GM11168 (cell line): Measurements from ENCODE around the gene DDX51.

Source experiments
- in situ Hi-C: fragments of 300-500 bp; cut with MboI; formaldehyde crosslinking; loops from one replicate; pipeline ENCODE4 v1.12.0; 2022; ENCODE audit warnings: low sequenced_read_pairs; ENCODE audit not compliant: unreplicated experiment

The DDX51 gene

GRCh38 chr12:132180648-132181546 lies 36.8 kb upstream of the DDX51 start:
- in situ Hi-C loops, result no loop called here

- in situ Hi-C loops, result no loop called here
Observed at GRCh38 chr12:132179431-132180362, 35.6 kb upstream of the DDX51 start.

DNA sequence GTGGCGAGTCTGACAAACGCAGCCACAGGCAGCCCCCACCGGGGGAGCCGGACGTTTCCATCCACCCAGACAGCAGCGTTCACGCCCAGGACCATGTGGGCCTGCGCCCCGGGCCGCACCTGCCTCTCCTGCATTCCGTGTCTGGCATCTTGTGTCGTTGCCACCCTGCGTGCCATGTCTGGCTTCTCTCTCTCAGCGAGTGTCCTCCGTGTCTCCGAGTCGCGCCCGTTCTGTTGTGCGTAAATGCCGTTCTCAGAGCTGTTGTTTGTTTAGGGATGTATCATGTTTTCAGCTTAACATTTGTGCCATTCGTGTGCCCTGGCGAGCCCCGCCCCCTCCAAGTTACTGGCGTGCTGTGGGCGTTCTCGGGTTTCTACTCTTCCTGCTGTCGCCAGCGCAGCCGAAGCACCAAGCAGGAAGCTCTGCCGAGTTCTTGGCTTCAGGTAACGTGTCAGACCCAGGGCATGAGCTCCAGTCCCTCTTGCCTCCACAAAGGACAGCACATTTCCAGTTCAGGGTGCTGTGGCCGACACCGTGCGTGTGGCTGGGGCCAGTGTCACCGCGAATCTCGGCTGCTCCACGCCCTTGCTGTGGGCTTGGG lies 34.8 kb upstream of the DDX51 start:
- in situ Hi-C loops, result no loop called here

GRCh38 chr12:132178316-132178715 lies 34.2 kb upstream of the DDX51 start:
- in situ Hi-C loops, result no loop called here

GRCh38 chr12:132176920-132177551 lies 32.9 kb upstream of the DDX51 start:
- in situ Hi-C loops, result no loop called here

DNA sequence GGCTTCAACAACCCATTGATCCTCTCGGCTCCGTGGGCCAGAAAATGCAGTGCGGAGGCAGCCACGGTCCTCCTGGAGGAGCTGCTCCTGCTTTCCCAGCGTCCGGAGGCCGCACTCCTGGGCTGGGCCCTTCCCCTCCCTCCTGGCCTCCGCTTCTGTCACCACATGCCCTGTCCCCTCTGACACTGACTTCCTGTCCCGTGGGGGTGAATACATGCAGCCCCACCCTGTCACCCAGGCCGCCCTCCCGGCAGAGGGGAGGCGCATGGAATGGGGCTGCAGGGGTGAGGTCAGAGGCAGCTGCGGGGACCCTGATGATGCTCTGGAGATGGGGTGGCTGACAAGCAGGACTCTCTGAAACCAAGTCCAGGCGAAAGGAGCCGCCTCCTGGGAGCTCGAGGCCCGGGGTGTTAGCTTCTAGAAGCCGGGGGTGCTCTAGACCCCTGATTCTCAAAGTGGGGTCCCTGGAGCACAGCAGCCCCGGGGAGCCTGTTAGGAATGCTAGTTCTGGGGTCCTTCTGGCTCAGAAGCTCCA lies 32.3 kb upstream of the DDX51 start:
- in situ Hi-C loops, result no loop called here

GRCh38 chr12:132175496-132176384 lies 31.6 kb upstream of the DDX51 start:
- in situ Hi-C loops, result no loop called here

DNA sequence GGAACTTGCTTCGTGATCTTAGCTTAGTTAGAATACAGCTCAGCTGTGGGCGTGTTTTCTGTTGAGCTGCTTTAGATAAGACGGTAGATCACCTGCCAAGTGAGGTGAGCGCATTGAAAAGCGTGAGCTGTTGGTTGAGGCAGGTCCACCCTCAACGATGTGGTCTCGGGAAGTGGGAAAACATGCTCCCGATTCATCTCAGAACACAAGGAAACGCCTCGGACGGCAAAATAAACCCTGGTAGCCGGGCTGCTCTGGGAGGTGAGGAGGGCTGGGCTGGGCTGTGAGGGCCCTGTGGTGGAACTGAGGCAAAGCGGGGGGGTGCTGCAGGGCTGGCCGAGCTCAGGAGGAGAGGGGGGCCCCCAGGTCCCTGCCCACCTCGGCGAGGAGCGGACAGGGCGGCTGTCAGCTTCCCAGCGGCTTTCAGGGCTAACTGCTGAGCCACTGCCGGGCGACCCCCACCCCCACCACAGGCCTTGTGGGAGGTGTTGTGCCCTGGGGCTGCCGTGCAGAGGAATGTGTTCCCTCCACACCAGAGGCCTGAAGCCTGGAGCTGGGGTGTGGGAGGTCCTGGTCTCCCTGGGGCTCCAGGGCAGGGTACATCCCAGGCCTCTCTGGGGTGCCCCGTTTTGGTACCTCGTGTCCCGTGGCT lies 30.8 kb upstream of the DDX51 start:
- in situ Hi-C loops, result no loop called here

GRCh38 chr12:132174015-132174838 lies 30.1 kb upstream of the DDX51 start:
- in situ Hi-C loops, result no loop called here

DNA sequence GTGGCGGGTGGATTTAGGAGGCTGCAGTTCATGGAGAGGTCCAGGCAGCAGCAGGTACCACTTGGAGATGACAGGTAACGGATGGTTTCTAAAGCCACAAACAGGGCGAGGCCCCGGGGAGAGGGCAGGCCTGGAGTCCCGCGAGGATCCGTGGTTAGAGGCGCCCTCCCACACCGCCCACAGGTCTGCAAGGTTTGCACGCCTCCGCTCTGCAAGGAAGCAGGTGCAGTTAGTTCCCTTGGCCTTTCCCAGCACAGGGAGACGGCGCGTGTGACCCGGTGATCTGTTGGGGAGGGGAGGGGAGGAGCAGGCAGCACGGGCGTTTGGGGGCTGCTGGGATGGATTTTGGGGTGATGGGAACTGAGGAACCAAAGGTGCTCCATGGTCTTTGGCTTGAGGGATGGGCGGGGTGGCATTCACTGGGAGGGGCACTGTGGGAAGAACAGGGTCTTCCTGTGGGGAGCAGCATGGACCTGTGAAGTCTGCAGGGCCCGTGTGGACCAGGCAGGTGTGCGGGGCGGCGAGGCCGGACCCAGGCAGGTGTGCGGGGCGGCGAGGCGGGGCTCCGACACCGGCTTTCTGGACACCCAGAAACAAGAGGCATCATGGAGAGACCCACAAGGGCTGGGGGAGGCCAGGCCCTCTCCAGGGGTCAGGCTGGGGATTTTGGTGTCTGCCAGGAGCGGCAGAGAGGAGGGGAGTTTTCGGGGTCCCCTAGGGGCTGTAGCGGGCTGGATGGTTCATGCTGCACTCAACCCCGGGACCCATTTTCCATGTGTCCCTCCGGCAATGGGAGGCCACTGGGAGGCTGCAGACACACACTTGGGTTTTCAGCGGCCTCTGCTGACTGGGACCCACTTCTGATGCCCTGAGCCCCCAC lies 29.3 kb upstream of the DDX51 start:
- in situ Hi-C loops, result no loop called here

- in situ Hi-C loops, result no loop called here
Observed at GRCh38 chr12:132172619-132173018, 28.5 kb upstream of the DDX51 start.

- in situ Hi-C loops, result no loop called here
Observed at GRCh38 chr12:132171968-132172521, 27.9 kb upstream of the DDX51 start.

DNA sequence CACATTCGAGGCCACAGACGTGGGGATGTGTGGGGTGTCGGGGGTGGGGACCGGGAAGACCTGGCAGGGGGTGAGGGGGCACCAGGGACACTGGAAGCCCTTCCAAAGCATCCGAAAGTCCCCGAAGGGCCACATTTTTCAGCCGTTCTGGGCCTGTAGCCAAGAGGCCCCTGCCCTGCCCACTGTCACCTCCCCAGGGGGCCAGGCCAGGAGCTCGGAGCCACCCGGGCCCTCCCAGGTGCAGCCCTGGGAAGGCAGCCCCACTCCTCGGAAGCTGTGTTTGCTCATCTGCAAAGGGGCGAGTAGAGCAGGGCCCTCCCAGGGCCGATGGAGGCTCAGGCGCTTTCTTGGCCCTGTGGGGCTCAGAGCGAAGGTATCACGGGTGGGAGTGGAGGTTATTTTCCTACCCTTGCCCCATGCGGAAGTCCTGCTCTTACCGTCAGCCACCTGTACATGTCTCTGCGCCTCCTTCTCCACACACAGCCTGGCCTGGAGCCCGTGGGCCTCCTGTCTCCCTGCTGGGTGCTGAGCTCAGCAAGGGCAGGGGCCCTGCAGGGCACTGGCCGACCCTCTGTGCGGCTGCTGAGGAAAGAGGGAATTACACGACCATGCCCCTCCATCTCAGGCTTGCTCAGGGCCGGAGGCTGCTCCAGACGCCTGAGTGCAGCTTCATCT lies 27.3 kb upstream of the DDX51 start:
- in situ Hi-C loops, result no loop called here

GRCh38 chr12:132170637-132171292 lies 26.6 kb upstream of the DDX51 start:
- in situ Hi-C loops, result no loop called here

GRCh38 chr12:132170094-132170636 lies 26.0 kb upstream of the DDX51 start:
- in situ Hi-C loops, result no loop called here
